GM10266 (cell line): ENCODE data around the gene RSAD1.
A peak's percentile ranks its signal among the peaks of the same experiment; 100 is the strongest.

Experiments
- DNase-seq: peaks from one replicate; pipeline ENCODE4 v3.0.0; 2012; ENCODE audit errors: extremely low spot score
- TF ChIP-seq, protein P1 (sequence below): IDR thresholded peaks from 2 replicates; pipeline ENCODE4 v1.5.1; 2012; ENCODE audit warnings: mild to moderate bottlenecking, low read depth; ENCODE audit not compliant: control insufficient read depth, insufficient read depth; ENCODE audit errors: missing control alignments

Gene RSAD1

DNA sequence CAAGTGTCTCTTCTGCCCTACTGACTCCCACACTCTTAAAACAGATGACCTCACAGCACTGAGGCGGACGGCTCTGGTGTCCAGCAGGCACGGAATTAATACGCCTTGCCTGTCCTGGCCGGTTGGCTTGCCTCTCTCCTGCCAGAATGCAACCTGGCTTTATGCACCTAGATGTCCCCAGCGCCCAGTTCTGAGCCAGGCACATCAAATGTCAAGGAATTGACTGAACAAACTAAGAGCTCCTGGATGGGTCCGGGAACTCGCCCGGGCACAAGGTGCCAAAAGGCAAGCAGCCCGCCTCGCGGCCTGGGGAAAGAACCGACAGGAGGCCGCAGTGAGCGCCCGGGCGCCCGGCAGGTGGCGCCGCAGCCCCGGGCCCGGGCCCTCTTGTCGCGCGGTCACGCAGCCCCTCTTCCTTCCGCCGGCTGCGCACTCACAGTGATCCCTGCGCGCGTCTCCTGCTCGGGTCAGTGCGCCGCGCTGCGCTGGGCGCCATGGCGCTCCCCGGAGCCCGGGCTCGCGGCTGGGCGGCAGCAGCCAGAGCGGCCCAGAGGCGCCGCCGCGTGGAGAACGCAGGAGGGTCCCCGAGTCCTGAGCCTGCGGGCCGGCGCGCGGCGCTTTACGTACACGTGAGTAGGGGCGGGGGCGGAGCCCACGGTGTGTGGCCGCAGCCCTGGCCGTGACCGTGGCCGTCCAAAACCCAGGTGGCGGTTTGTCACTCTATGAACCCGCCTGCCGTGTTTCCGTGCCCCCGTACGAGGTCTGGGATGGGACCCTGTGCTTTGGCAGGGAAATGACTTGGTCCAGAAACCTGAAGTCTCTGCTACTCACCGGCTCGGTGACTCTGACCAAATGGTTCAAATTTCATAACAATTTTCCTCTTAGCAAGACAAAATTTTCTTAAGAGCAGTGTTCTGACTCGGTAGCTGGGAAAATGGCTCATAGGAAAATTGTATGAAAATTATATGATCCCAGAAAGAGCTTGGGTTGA lies at the start of gene RSAD1:
RSAD1 (plus strand) TSS at position 470 of the 991 bp plus-strand sequence; CDS start at position 495, 25 bp downstream.
- TF ChIP-seq, protein P1, sequence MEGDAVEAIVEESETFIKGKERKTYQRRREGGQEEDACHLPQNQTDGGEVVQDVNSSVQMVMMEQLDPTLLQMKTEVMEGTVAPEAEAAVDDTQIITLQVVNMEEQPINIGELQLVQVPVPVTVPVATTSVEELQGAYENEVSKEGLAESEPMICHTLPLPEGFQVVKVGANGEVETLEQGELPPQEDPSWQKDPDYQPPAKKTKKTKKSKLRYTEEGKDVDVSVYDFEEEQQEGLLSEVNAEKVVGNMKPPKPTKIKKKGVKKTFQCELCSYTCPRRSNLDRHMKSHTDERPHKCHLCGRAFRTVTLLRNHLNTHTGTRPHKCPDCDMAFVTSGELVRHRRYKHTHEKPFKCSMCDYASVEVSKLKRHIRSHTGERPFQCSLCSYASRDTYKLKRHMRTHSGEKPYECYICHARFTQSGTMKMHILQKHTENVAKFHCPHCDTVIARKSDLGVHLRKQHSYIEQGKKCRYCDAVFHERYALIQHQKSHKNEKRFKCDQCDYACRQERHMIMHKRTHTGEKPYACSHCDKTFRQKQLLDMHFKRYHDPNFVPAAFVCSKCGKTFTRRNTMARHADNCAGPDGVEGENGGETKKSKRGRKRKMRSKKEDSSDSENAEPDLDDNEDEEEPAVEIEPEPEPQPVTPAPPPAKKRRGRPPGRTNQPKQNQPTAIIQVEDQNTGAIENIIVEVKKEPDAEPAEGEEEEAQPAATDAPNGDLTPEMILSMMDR: peak; percentile 82
- peak; percentile 95 for DNase-seq

DNA sequence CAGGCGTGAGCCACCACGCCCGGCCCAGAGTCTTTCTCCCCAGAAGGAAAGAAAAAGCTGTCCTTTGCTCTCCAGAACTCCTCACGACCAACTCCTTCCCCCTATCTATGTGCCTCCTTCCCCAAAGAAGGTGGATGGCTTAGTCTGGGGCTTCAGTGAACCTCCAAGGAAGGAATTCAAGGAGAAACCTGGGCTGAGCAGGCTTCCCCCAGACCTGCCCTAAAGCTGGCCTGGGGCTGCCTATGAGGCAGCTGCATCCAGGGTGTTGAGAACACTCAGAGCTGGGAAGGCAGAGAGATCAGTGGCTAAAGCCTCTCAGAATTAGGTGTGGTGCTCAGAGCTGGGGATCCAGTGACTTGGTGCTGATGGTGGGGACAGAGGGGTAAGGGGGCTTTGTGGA lies 48.9 kb upstream of the RSAD1 start:
- DNase-seq: no peak
- TF ChIP-seq, protein P1: no peak

DNA sequence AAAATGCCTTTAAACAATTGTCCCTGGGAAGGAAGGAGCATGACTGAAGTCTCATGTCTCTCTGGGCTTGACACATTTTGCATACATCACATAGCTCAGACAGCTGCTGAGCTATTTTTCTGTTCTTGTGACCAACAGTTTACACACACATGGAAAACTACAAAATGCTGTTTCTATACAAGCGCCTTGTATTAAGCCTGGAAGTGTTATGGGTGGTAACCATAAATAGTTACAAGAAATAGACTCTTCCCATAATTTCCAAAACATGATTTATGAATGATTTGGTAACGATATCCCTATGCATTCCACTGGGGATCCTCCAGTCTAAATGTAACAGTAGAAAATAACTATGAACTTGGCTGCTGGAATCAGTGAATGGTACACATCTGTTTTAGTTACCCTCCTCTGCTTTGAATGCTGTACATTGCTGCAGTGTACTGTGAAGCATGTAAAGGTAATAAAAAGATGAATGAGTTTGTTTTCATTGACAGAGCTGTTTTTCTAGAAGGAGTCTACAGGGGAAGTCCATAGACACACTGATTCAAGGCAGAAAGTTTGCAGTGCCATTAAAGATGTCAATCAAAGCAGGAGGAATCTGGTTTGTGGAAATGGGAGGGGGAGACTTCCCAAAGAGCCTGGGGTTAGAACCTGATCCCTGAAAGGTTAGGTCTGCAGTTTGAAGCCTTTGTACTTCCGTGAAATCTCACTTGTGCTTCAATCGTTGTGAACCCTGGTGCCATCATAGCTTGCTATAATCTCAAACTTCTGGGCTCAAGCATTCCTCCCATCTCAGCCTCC lies 47.6 kb upstream of the RSAD1 start:
- TF ChIP-seq, protein P1: no peak

DNA sequence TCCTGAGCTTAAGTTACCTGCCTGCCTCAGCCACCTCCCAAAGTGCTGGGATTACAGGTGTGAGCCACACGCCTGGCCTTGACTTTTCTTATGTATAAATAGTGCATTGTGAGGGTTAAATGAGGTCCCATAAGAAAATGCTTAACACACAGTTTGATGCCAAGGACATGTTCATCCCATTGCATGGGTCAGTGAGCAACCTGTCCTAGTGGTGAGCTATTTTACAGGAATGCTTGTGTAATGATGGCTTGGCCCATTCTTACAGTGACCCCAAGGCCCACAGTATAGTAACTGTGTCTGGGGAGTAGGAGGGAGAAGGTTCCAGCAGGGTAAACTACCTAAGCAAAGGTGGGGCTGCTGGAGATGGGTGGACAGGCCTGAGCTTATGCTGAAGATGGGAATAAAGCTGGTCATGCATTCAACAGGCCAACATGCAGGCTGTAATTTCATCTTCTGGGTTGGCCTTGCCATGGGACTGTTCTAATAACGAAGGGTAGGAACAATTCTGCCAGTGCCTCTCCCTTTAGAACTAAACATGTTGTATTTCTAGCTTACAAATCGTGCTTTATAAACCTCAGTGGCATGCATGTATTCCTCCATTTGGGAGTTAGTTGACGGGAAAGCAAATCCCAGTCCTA lies 46.4 kb upstream of the RSAD1 start:
- TF ChIP-seq, protein P1: no peak

More for the DNA sequence above, 47.6 kb upstream of the RSAD1 start:
- DNase-seq: no peak

DNA sequence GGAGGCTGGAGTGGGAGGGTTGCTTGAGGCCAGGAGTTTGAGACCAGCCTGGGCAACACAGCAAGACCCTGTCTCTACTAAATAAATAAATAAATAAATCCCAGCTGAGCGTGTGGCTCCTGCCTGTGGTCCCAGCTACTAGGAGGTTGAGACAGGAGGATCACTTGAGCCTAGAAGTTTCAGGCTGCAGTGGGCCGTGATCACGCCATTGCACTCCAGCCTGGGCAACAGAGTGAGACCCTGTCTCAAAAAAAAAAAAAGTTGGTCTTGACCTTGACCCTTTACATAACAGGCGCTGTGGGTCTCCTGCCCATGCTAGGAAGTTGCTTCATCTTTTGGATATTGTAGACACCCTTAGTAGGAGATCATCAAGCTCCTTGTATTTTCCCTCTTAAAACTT lies 41.3 kb upstream of the RSAD1 start:
- TF ChIP-seq, protein P1: no peak

More for the DNA sequence above, 46.4 kb upstream of the RSAD1 start:
- DNase-seq: no peak

DNA sequence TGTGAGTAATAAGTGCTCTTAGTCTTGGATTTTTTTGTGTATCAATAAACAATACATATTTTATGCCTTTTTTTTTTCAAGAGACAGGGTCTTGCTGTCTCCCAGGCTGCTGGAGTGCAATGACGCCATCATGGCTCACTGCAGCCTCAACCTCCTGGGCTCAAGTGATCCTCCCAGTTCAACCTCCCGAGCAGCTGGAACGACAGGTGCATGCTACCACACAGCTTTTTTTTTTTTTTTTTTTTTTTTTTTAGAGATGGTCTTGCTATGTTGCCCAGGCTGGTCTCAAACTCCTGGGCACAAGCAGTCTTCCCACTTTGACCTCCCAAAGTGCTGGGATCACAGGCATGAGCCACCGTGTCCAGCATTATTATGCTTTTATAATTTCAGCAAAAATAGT lies 39.7 kb upstream of the RSAD1 start:
- TF ChIP-seq, protein P1: no peak
- DNase-seq: no peak

More for the DNA sequence above, 41.3 kb upstream of the RSAD1 start:
- no peak for DNase-seq
